Endothelial cell of umbilical vein (primary cell): ENCODE measurements around the gene AP2A2.

ENCODE experiments used
- EZH2 ChIP-seq: IDR thresholded peaks from 2 replicates; pipeline ENCODE4 v1.6.1; 2012; ENCODE audit warnings: borderline replicate concordance, low read depth, mild to moderate bottlenecking, moderate library complexity, low read length, inconsistent platforms; ENCODE audit not compliant: severe bottlenecking
- JUN ChIP-seq: IDR thresholded peaks from 2 replicates; pipeline ENCODE4 v1.6.1; 2011; ENCODE audit warnings: borderline replicate concordance, low read depth; ENCODE audit not compliant: insufficient read length, insufficient read depth
- POLR2A ChIP-seq: IDR thresholded peaks from 2 replicates; pipeline ENCODE4 v1.6.1; 2012; ENCODE audit warnings: low read depth, mild to moderate bottlenecking, control low read depth, low read length
- POLR2AphosphoS5 ChIP-seq: IDR thresholded peaks from 2 replicates; pipeline ENCODE4 v1.6.1; 2012; ENCODE audit warnings: low read depth, mild to moderate bottlenecking, control low read depth, low read length, moderate library complexity; ENCODE audit not compliant: insufficient read depth
- TF ChIP-seq, protein P1 (sequence below), 2 donors: IDR thresholded peaks; 1 replicate in 1 of 2; 2 replicates in 1 of 2; pipeline ENCODE4 v1.5.1; 2011; ENCODE audit warnings: low read length in 2 of 2, mild to moderate bottlenecking in 2 of 2, moderate library complexity in 2 of 2, control low read depth in 1 of 2, inconsistent platforms in 1 of 2, low read depth in 1 of 2; ENCODE audit not compliant: insufficient read depth in 1 of 2; ENCODE audit errors: extremely low read depth in 1 of 2

GRCh38 chr11:1015826-1016545, 90.3 kb downstream of the AP2A2 start:
- peak; percentile 9 for TF ChIP-seq POLR2AphosphoS5
- TF ChIP-seq POLR2A = no peak
- TF ChIP-seq, protein P1, sequence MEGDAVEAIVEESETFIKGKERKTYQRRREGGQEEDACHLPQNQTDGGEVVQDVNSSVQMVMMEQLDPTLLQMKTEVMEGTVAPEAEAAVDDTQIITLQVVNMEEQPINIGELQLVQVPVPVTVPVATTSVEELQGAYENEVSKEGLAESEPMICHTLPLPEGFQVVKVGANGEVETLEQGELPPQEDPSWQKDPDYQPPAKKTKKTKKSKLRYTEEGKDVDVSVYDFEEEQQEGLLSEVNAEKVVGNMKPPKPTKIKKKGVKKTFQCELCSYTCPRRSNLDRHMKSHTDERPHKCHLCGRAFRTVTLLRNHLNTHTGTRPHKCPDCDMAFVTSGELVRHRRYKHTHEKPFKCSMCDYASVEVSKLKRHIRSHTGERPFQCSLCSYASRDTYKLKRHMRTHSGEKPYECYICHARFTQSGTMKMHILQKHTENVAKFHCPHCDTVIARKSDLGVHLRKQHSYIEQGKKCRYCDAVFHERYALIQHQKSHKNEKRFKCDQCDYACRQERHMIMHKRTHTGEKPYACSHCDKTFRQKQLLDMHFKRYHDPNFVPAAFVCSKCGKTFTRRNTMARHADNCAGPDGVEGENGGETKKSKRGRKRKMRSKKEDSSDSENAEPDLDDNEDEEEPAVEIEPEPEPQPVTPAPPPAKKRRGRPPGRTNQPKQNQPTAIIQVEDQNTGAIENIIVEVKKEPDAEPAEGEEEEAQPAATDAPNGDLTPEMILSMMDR (IDR thresholded peaks at IDR 0.05; ENCODE audit: extremely low read depth in 1 of 2, insufficient read depth in 1 of 2, low read depth in 1 of 2, low read length in 2 of 2) = no peak
- TF ChIP-seq JUN = no peak
- no peak for TF ChIP-seq EZH2
